NB4 (cell line): ENCODE data around the gene RAG1.

Experiments used
- CTCF ChIP-seq: IDR thresholded peaks from one replicate; pipeline ENCODE4 v1.5.1; 2012; ENCODE audit warnings: low read depth, low read length
- POLR2A ChIP-seq: IDR thresholded peaks from 2 replicates; pipeline ENCODE4 v1.6.1; 2011; ENCODE audit warnings: mild to moderate bottlenecking; ENCODE audit not compliant: insufficient read length; ENCODE audit errors: extremely low read depth

DNA sequence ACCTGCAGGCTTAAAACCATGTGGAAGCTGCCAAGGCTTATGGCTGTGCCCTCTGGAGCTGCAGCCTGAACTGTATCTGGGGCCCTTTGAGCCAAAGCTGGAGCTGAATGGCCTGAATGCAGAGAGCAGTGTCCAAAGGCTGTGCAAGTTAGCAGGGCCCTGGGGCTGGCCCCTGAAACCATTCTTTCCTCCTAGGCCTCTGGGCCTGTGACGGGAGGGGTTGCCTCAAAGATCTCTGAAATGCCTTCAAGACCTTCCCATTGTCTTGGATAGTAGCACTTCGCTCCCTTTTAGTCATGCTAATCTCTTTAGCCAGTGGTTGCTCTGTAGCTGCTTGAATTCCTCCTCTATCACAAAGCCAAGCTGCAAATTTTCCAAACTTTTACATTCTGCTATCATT lies 13.7 kb downstream of the RAG1 start:
- TF ChIP-seq POLR2A: no peak
- TF ChIP-seq CTCF: no peak
